Skeletal muscle satellite cell (primary cell): ENCODE measurements around the gene CD69.

ENCODE experiments used
- H3K27me3 ChIP-seq: 2 replicates; pipeline ENCODE4 v1.7.0; 2013; ENCODE audit warnings: low read length; ENCODE audit not compliant: control insufficient read depth, insufficient read depth
- H3K36me3 ChIP-seq: 2 replicates; pipeline ENCODE4 v1.7.0; 2013; ENCODE audit warnings: mild to moderate bottlenecking, control low read depth, low read length; ENCODE audit not compliant: insufficient read depth
- H3K4me1 ChIP-seq: 2 replicates; pipeline ENCODE4 v1.7.0; 2013; ENCODE audit warnings: low read length; ENCODE audit not compliant: control insufficient read depth, insufficient read depth
- H3K4me2 ChIP-seq: 2 replicates; pipeline ENCODE4 v1.7.0; 2013; ENCODE audit warnings: mild to moderate bottlenecking, low read length
- H3K4me3 ChIP-seq: 2 replicates; pipeline ENCODE4 v1.7.0; 2013; ENCODE audit warnings: low read length
- H3K9ac ChIP-seq: 2 replicates; pipeline ENCODE4 v1.7.0; 2013; ENCODE audit warnings: mild to moderate bottlenecking, low read depth, low read length, moderate library complexity
- H3K9me3 ChIP-seq: replicated peaks from 2 replicates; pipeline ENCODE4 v1.7.0; 2013; ENCODE audit warnings: mild to moderate bottlenecking, control low read depth, low read length

Gene CD69

GRCh38 chr12:9755035-9755434 is 5.7 kb downstream of the CD69 start:
- Histone ChIP-seq H3K36me3 (no peaks in the 10 kb centered on the region), H3K4me2 (no peak overlapping the region), H3K9me3 (no peaks in the 10 kb centered on the region), H3K4me3 (no peak overlapping the region), H3K9ac (no peak overlapping the region), H3K27me3 (no peaks in the 10 kb centered on the region), H3K4me1 (no peaks in the 10 kb centered on the region)

GRCh38 chr12:9754099-9754927 is 6.4 kb downstream of the CD69 start:
- H3K4me1 ChIP-seq, result no peaks in the 10 kb centered on the region
- H3K9ac ChIP-seq, result no peak overlapping the region

DNA sequence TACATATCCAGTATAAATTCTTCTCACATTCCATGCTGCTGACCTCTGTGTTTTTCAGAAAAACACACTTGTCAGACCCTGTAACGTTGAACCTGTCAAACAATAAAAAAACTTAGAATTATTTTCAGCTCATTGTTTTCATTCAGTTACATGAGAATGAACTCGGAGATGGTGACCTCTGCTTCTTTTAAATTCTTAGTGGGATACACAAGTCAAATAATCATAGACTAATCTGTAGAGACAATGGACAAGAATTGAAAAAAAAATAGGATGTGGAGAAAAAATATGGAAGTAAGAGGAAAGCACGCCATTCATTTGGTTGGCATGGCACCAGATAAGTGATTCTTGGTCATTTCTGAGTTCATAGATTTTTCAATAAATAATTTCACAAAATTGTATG is 7.2 kb downstream of the CD69 start:
- H3K4me2 ChIP-seq, result no peak overlapping the region
- H3K4me1 ChIP-seq, result no peaks in the 10 kb centered on the region
- H3K9ac ChIP-seq, result no peak overlapping the region

More at GRCh38 chr12:9754099-9754927, 6.4 kb downstream of the CD69 start:
- H3K36me3 ChIP-seq, result no peaks in the 10 kb centered on the region
- no peak overlapping the region for H3K4me3 ChIP-seq
- H3K4me2 ChIP-seq, result no peak overlapping the region
- H3K9me3 ChIP-seq, result no peaks in the 10 kb centered on the region
- H3K27me3 ChIP-seq, result no peaks in the 10 kb centered on the region

DNA sequence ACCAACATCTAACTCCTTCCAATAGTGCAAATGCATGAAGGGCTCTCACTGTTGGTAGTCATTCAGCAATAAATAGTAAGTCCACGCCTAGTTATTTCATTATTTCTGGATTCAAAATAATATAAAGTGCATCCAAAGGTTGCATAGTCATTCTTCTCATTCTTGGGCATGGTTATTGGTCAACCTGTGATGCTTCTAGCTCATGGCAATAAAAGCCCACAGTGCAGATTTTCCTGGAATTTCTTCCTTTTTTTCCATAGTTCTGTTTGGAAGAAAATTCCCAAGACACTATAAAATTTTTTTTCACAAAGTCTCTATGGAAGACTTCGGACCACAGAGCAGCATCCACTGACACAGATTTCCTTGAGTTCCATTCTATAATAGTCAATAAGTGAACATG is 7.6 kb downstream of the CD69 start:
- H3K4me3 ChIP-seq, result no peak overlapping the region
- no peaks in the 10 kb centered on the region for H3K9me3 ChIP-seq
- H3K36me3 ChIP-seq, result no peaks in the 10 kb centered on the region
- H3K9ac ChIP-seq, result no peak overlapping the region
- no peak overlapping the region for H3K4me2 ChIP-seq
- no peaks in the 10 kb centered on the region for H3K4me1 ChIP-seq
- H3K27me3 ChIP-seq, result no peaks in the 10 kb centered on the region

More for the DNA sequence above, 7.2 kb downstream of the CD69 start:
- Histone ChIP-seq H3K4me3 (no peak overlapping the region), H3K36me3 (no peaks in the 10 kb centered on the region), H3K27me3 (no peaks in the 10 kb centered on the region), H3K9me3 (no peaks in the 10 kb centered on the region)

- Histone ChIP-seq H3K4me1 (no peaks in the 10 kb centered on the region), H3K4me2 (no peak overlapping the region), H3K27me3 (no peaks in the 10 kb centered on the region), H3K36me3 (no peaks in the 10 kb centered on the region), H3K9ac (no peak overlapping the region), H3K9me3 (no peaks in the 10 kb centered on the region), H3K4me3 (no peak overlapping the region)
These were observed 8.4 kb downstream of the CD69 start for GRCh38 chr12:9752145-9752933.

DNA sequence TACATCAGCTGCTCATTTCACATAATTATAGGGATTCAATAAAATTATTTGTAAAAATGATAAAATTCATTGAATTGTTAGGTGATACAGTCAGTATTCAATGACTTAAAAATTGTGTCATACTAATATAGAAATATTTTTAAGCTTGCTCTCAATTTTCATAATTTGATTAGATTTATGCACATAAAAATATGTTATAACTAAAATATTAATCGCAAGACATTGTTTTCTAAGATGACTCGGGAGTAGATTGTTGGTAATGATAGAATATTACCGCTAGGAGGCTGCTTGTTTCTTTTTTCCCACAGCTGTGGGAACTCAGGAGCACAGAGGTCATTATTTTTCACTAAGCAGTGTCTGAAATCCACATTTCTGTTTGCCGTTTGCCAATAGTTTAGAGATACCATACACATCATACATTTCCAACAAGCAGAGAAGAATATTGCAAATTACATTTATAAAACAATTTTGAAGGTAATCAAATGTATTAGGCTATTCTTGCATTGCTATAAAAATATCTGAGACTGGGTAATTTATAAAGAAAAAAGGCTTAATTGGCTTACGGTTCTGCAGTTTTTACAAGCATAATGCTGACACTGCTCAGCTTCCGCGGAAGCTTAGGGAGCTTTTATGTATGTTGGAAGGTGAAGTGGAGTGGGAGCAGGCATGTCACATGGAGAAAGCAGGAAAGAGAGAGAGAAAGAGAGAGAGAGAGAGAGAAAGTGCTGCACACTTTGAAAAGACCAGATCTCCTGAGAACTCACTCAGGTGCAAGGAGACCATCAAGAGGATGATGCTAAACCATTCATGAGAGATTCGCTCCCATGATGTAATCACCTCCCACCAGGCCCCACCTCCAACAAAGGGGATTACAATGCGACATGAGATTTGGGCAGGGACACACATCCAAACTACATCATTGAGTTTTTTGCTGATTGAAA is 9.2 kb downstream of the CD69 start:
- H3K9ac ChIP-seq, result peak overlapping the region; percentile 19
- peak overlapping the region; percentile 72 for H3K4me2 ChIP-seq
- H3K27me3 ChIP-seq, result no peaks in the 10 kb centered on the region
- no peaks in the 10 kb centered on the region for H3K4me1 ChIP-seq
- no peak overlapping the region for H3K4me3 ChIP-seq
- H3K36me3 ChIP-seq, result no peaks in the 10 kb centered on the region
- H3K9me3 ChIP-seq, result no peaks in the 10 kb centered on the region

GRCh38 chr12:9750276-9751203 is 10.2 kb downstream of the CD69 start:
- H3K36me3 ChIP-seq, result no peaks in the 10 kb centered on the region
- H3K9ac ChIP-seq, result peak overlapping the region; percentile 46
- H3K4me3 ChIP-seq, result peak overlapping the region; percentile 39
- no peaks in the 10 kb centered on the region for H3K4me1 ChIP-seq
- H3K9me3 ChIP-seq, result no peaks in the 10 kb centered on the region
- no peaks in the 10 kb centered on the region for H3K27me3 ChIP-seq
- H3K4me2 ChIP-seq, result peak overlapping the region; percentile 72

- no peaks in the 10 kb centered on the region for H3K36me3 ChIP-seq
- H3K4me1 ChIP-seq, result no peaks in the 10 kb centered on the region
- H3K9ac ChIP-seq, result no peak overlapping the region
- H3K27me3 ChIP-seq, result no peaks in the 10 kb centered on the region
- no peaks in the 10 kb centered on the region for H3K9me3 ChIP-seq
- H3K4me2 ChIP-seq, result no peak overlapping the region
- no peak overlapping the region for H3K4me3 ChIP-seq
These were observed 11.1 kb downstream of the CD69 start for GRCh38 chr12:9749640-9750039.

GRCh38 chr12:9745199-9745598 is 15.5 kb downstream of the CD69 start:
- H3K4me1 ChIP-seq, result no peaks in the 10 kb centered on the region

GRCh38 chr12:9742661-9743060 is 18.0 kb downstream of the CD69 start:
- Histone ChIP-seq H3K9me3 (no peaks in the 10 kb centered on the region), H3K27me3 (no peaks in the 10 kb centered on the region), H3K36me3 (no peaks in the 10 kb centered on the region), H3K4me1 (no peaks in the 10 kb centered on the region), H3K4me2 (no peak overlapping the region), H3K4me3 (no peak overlapping the region), H3K9ac (no peak overlapping the region)

More at GRCh38 chr12:9745199-9745598, 15.5 kb downstream of the CD69 start:
- Histone ChIP-seq H3K4me3 (no peak overlapping the region), H3K27me3 (no peaks in the 10 kb centered on the region), H3K9ac (no peak overlapping the region), H3K36me3 (no peaks in the 10 kb centered on the region), H3K9me3 (no peaks in the 10 kb centered on the region), H3K4me2 (no peak overlapping the region)
